ENCODE measurements around the gene LRRC10.

Gene LRRC10, protein sequence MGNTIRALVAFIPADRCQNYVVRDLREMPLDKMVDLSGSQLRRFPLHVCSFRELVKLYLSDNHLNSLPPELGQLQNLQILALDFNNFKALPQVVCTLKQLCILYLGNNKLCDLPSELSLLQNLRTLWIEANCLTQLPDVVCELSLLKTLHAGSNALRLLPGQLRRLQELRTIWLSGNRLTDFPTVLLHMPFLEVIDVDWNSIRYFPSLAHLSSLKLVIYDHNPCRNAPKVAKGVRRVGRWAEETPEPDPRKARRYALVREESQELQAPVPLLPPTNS

GRCh38 chr12:69610729-69611128 is at the start of gene LRRC10:
LRRC10 (minus strand) TSS chr12:69610907; CDS start chr12:69610838, 69 bp downstream.
- Histone ChIP-seq H3K4me3 (ENCODE audit: low read depth in 1 of 2, low read length in 2 of 2) (no peak within 1 kb of the TSS), H3K27ac (ENCODE audit: low read depth, low read length) (no peak within 1 kb of the TSS), H3K9me3 (ENCODE audit: control insufficient read depth in 1 of 2, low read length in 2 of 2) (no peaks in the 10 kb centered on the region)

DNA sequence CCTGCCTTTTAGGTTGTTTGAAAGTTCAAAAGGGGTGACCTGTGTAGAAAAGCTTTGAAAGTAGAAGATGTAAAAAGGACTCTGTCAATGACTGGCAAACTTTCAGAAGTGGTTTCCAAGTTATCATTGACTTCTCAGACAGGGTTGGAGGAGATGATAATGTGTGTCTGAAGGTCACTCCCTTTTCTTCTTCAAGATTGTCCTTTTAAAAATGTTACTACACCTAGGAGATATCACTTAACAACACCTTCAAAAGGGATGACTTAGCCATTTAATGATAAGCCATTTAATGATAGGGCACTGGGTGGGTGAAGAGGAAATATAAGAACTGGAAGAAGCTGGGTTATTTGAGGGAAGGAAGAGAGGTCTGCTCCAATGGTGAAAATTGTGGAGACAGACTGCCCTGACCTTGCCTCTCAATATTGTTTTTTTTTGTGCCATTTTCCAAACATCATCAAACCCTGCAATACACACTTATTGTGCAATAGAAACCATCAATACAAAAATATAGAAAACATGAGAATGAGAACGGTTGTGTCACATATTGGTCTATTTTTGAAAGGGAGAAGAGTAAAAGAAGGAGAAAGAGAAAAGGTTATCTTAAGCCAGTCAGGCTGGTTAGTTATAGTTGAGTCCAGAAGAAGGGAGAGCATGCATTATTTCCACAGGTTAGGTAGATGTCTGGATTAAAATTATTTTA is 49.6 kb upstream of the LRRC10 start:
- Histone ChIP-seq H3K27ac (ENCODE audit: low read depth, low read length) (no peak overlapping the region), H3K9me3 (ENCODE audit: control insufficient read depth in 1 of 2, low read length in 2 of 2) (no peaks in the 10 kb centered on the region), H3K36me3 (ENCODE audit: control insufficient read depth in 1 of 2, insufficient read depth in 2 of 2, low read length in 2 of 2) (no peaks in the 10 kb centered on the region), H3K4me1 (ENCODE audit: control insufficient read depth in 1 of 2, insufficient read depth in 2 of 2, low read length in 2 of 2) (no peaks in the 10 kb centered on the region), H3K4me3 (ENCODE audit: low read depth in 1 of 2, low read length in 2 of 2) (no peak overlapping the region), H3K9ac (ENCODE audit: low read depth in 1 of 2, low read length in 2 of 2) (no peak overlapping the region), H3K27me3 (ENCODE audit: control insufficient read depth in 1 of 2, insufficient read depth in 2 of 2, low read length in 2 of 2) (no peaks in the 10 kb centered on the region)

More at GRCh38 chr12:69610729-69611128, at the start of gene LRRC10:
- Histone ChIP-seq H3K9ac (ENCODE audit: low read depth in 1 of 2, low read length in 2 of 2) (no peak within 1 kb of the TSS), H3K4me1 (ENCODE audit: control insufficient read depth in 1 of 2, insufficient read depth in 2 of 2, low read length in 2 of 2) (no peaks in the 10 kb centered on the region), H3K27me3 (ENCODE audit: control insufficient read depth in 1 of 2, insufficient read depth in 2 of 2, low read length in 2 of 2) (no peaks in the 10 kb centered on the region), H3K36me3 (ENCODE audit: control insufficient read depth in 1 of 2, insufficient read depth in 2 of 2, low read length in 2 of 2) (no peaks in the 10 kb centered on the region)

- H3K27ac ChIP-seq (ENCODE audit: low read depth, low read length): no peak overlapping the region
- H3K4me3 ChIP-seq (ENCODE audit: low read depth in 1 of 2, low read length in 2 of 2): no peak overlapping the region
- no peak overlapping the region for H3K9ac ChIP-seq (ENCODE audit: low read depth in 1 of 2, low read length in 2 of 2)
- H3K9me3 ChIP-seq (ENCODE audit: control insufficient read depth in 1 of 2, low read length in 2 of 2): no peaks in the 10 kb centered on the region
- H3K36me3 ChIP-seq (ENCODE audit: control insufficient read depth in 1 of 2, insufficient read depth in 2 of 2, low read length in 2 of 2): no peaks in the 10 kb centered on the region
- H3K27me3 ChIP-seq (ENCODE audit: control insufficient read depth in 1 of 2, insufficient read depth in 2 of 2, low read length in 2 of 2): no peaks in the 10 kb centered on the region
- H3K4me1 ChIP-seq (ENCODE audit: control insufficient read depth in 1 of 2, insufficient read depth in 2 of 2, low read length in 2 of 2): no peaks in the 10 kb centered on the region
Observed at GRCh38 chr12:69658203-69658602, 47.5 kb upstream of the LRRC10 start.

GRCh38 chr12:69657376-69658137 is 46.9 kb upstream of the LRRC10 start:
- H3K27me3 ChIP-seq (ENCODE audit: control insufficient read depth in 1 of 2, insufficient read depth in 2 of 2, low read length in 2 of 2): no peaks in the 10 kb centered on the region
- no peak overlapping the region for H3K9ac ChIP-seq (ENCODE audit: low read depth in 1 of 2, low read length in 2 of 2)
- no peak overlapping the region for H3K4me3 ChIP-seq (ENCODE audit: low read depth in 1 of 2, low read length in 2 of 2)
- no peak overlapping the region for H3K27ac ChIP-seq (ENCODE audit: low read depth, low read length)
- no peaks in the 10 kb centered on the region for H3K4me1 ChIP-seq (ENCODE audit: control insufficient read depth in 1 of 2, insufficient read depth in 2 of 2, low read length in 2 of 2)
- H3K36me3 ChIP-seq (ENCODE audit: control insufficient read depth in 1 of 2, insufficient read depth in 2 of 2, low read length in 2 of 2): no peaks in the 10 kb centered on the region
- H3K9me3 ChIP-seq (ENCODE audit: control insufficient read depth in 1 of 2, low read length in 2 of 2): no peaks in the 10 kb centered on the region

- no peak overlapping the region for H3K27ac ChIP-seq (ENCODE audit: low read depth, low read length)
- H3K36me3 ChIP-seq (ENCODE audit: control insufficient read depth in 1 of 2, insufficient read depth in 2 of 2, low read length in 2 of 2): no peaks in the 10 kb centered on the region
- no peak overlapping the region for H3K4me3 ChIP-seq (ENCODE audit: low read depth in 1 of 2, low read length in 2 of 2)
- no peaks in the 10 kb centered on the region for H3K4me1 ChIP-seq (ENCODE audit: control insufficient read depth in 1 of 2, insufficient read depth in 2 of 2, low read length in 2 of 2)
- no peaks in the 10 kb centered on the region for H3K9me3 ChIP-seq (ENCODE audit: control insufficient read depth in 1 of 2, low read length in 2 of 2)
- H3K9ac ChIP-seq (ENCODE audit: low read depth in 1 of 2, low read length in 2 of 2): no peak overlapping the region
- no peaks in the 10 kb centered on the region for H3K27me3 ChIP-seq (ENCODE audit: control insufficient read depth in 1 of 2, insufficient read depth in 2 of 2, low read length in 2 of 2)
Observed at GRCh38 chr12:69655616-69656340, 45.1 kb upstream of the LRRC10 start.

DNA sequence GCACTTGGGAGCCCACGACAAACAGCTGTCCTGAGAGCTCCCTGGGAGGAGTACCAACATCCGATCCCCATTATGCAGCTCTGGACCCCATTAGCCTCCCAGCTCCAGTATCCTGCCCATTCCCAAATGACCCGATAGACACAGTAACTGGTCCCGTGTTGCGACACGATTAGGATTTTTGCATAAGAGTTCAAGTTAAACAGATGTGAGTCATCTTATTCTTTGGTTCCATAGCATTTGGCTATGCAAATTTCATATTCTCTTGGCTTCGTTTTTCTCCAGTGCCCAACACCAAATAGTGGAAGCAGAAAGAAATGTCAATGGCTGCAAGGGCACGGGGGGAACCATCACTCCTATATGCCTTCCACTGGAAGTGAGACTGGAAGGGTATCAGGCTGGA is 43.0 kb upstream of the LRRC10 start:
- H3K27me3 ChIP-seq (ENCODE audit: control insufficient read depth in 1 of 2, insufficient read depth in 2 of 2, low read length in 2 of 2): no peaks in the 10 kb centered on the region
- no peak overlapping the region for H3K4me3 ChIP-seq (ENCODE audit: low read depth in 1 of 2, low read length in 2 of 2)
- H3K9ac ChIP-seq (ENCODE audit: low read depth in 1 of 2, low read length in 2 of 2): no peak overlapping the region
- no peak overlapping the region for H3K27ac ChIP-seq (ENCODE audit: low read depth, low read length)
- H3K36me3 ChIP-seq (ENCODE audit: control insufficient read depth in 1 of 2, insufficient read depth in 2 of 2, low read length in 2 of 2): no peaks in the 10 kb centered on the region
- no peaks in the 10 kb centered on the region for H3K4me1 ChIP-seq (ENCODE audit: control insufficient read depth in 1 of 2, insufficient read depth in 2 of 2, low read length in 2 of 2)
- H3K9me3 ChIP-seq (ENCODE audit: control insufficient read depth in 1 of 2, low read length in 2 of 2): no peaks in the 10 kb centered on the region

- no peak overlapping the region for H3K4me3 ChIP-seq (ENCODE audit: low read depth in 1 of 2, low read length in 2 of 2)
- H3K9ac ChIP-seq (ENCODE audit: low read depth in 1 of 2, low read length in 2 of 2): no peak overlapping the region
- H3K36me3 ChIP-seq (ENCODE audit: control insufficient read depth in 1 of 2, insufficient read depth in 2 of 2, low read length in 2 of 2): no peaks in the 10 kb centered on the region
- no peaks in the 10 kb centered on the region for H3K9me3 ChIP-seq (ENCODE audit: control insufficient read depth in 1 of 2, low read length in 2 of 2)
- H3K4me1 ChIP-seq (ENCODE audit: control insufficient read depth in 1 of 2, insufficient read depth in 2 of 2, low read length in 2 of 2): no peaks in the 10 kb centered on the region
- no peaks in the 10 kb centered on the region for H3K27me3 ChIP-seq (ENCODE audit: control insufficient read depth in 1 of 2, insufficient read depth in 2 of 2, low read length in 2 of 2)
- no peak overlapping the region for H3K27ac ChIP-seq (ENCODE audit: low read depth, low read length)
Observed at GRCh38 chr12:69651922-69652321, 41.2 kb upstream of the LRRC10 start.

DNA sequence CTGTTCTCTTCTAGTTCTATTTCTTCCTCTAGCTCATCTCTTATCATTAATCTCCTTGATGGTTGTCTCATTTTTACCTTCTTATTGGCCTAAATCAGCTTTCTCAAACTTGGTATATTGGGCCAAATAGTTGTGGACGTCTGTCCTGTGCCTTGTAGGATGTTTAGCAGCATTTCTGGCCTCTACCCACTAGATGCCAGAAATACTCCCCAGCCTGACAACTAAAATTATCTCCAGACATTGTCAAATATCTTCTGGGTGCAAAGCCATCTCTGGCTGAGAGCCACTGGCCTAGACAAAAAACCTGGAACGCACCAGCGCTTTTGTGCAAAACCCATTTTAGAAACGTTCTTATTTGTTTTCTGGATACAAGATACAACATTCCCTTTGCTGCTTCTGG is 38.8 kb upstream of the LRRC10 start:
- Histone ChIP-seq H3K4me1 (ENCODE audit: control insufficient read depth in 1 of 2, insufficient read depth in 2 of 2, low read length in 2 of 2) (no peaks in the 10 kb centered on the region), H3K4me3 (ENCODE audit: low read depth in 1 of 2, low read length in 2 of 2) (no peak overlapping the region), H3K9me3 (ENCODE audit: control insufficient read depth in 1 of 2, low read length in 2 of 2) (no peaks in the 10 kb centered on the region), H3K9ac (ENCODE audit: low read depth in 1 of 2, low read length in 2 of 2) (no peak overlapping the region), H3K27me3 (ENCODE audit: control insufficient read depth in 1 of 2, insufficient read depth in 2 of 2, low read length in 2 of 2) (no peaks in the 10 kb centered on the region), H3K36me3 (ENCODE audit: control insufficient read depth in 1 of 2, insufficient read depth in 2 of 2, low read length in 2 of 2) (no peaks in the 10 kb centered on the region), H3K27ac (ENCODE audit: low read depth, low read length) (no peak overlapping the region)

- H3K4me3 ChIP-seq (ENCODE audit: low read depth in 1 of 2, low read length in 2 of 2): no peak overlapping the region
- H3K9me3 ChIP-seq (ENCODE audit: control insufficient read depth in 1 of 2, low read length in 2 of 2): no peaks in the 10 kb centered on the region
- no peak overlapping the region for H3K27ac ChIP-seq (ENCODE audit: low read depth, low read length)
- H3K4me1 ChIP-seq (ENCODE audit: control insufficient read depth in 1 of 2, insufficient read depth in 2 of 2, low read length in 2 of 2): no peaks in the 10 kb centered on the region
- no peaks in the 10 kb centered on the region for H3K27me3 ChIP-seq (ENCODE audit: control insufficient read depth in 1 of 2, insufficient read depth in 2 of 2, low read length in 2 of 2)
- no peak overlapping the region for H3K9ac ChIP-seq (ENCODE audit: low read depth in 1 of 2, low read length in 2 of 2)
- no peaks in the 10 kb centered on the region for H3K36me3 ChIP-seq (ENCODE audit: control insufficient read depth in 1 of 2, insufficient read depth in 2 of 2, low read length in 2 of 2)
Observed at GRCh38 chr12:69648476-69648875, 37.8 kb upstream of the LRRC10 start.

DNA sequence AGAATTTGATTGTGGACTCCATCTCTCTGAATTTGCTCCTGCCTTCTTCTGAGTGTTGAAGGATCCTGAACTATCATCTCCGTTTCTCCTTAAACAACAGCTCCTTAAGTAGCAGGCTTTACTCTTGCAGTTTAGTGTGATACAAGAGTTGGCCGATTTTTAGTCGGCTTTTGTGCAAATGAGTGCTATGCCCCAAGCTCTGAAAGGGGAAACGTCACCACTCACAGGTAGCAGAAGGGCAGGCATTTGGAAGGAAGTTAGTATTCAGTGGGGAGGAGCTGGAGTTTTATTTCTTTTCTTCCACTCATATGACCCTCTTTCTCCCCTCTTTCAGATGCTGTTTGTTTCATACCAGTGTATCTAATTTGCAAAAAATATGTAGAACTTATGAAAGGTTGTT is 36.5 kb upstream of the LRRC10 start:
- Histone ChIP-seq H3K9me3 (ENCODE audit: control insufficient read depth in 1 of 2, low read length in 2 of 2) (no peaks in the 10 kb centered on the region), H3K27ac (ENCODE audit: low read depth, low read length) (no peak overlapping the region), H3K9ac (ENCODE audit: low read depth in 1 of 2, low read length in 2 of 2) (no peak overlapping the region), H3K27me3 (ENCODE audit: control insufficient read depth in 1 of 2, insufficient read depth in 2 of 2, low read length in 2 of 2) (no peaks in the 10 kb centered on the region), H3K36me3 (ENCODE audit: control insufficient read depth in 1 of 2, insufficient read depth in 2 of 2, low read length in 2 of 2) (no peaks in the 10 kb centered on the region), H3K4me1 (ENCODE audit: control insufficient read depth in 1 of 2, insufficient read depth in 2 of 2, low read length in 2 of 2) (no peaks in the 10 kb centered on the region), H3K4me3 (ENCODE audit: low read depth in 1 of 2, low read length in 2 of 2) (no peak overlapping the region)

Data from duodenal mucosa (tissue), 2 donors.